ENCODE results near the gene CCDC134. TPM values are rescaled to one million over a fixed set of nuclear protein-coding genes. Genes with fewer than 3 reads are reported as not detected.

CCDC134 gene
- polyA plus RNA-seq, 1 donor (not counting 4 experiments of a cell fraction or from before 2014, with no cell fraction given): 4.1 TPM

DNA sequence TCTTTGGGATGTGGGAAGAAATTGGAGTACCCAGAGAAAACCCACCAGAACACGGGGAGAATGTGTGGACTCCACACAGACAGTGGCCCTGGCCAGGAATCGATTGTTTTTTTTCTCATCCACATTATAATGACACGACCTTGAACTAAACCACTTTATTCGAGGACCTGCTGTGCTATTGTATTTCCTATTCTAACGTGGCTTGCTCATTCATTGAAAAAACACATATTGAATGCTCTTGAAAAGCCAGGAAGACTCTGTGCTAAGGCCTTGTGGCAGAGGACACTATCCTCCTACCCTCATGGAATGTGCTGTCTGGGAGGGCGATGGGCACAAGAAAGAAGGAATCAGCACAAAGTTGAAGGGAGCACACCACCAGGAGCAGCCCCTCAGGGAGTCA is 23.3 kb downstream of the CCDC134 start:
- Histone ChIP-seq H3K36me3 (ENCODE audit: control insufficient read depth in 2 of 2, extremely low read depth in 1 of 2, insufficient read depth in 2 of 2, low read length in 2 of 2) (peaks cover 0 to 2% of the 10 kb centered on the region in 2 experiments), H3K9me1 (ENCODE audit: control insufficient read depth, extremely low read depth, insufficient read depth, low read length) (no peaks in the 10 kb centered on the region), H3K4me1 (ENCODE audit: control insufficient read depth, extremely low read depth, insufficient read depth, low read length) (no peaks in the 10 kb centered on the region), H3K9me3 (ENCODE audit: control insufficient read depth, low read depth, low read length) (no peaks in the 10 kb centered on the region), H3K4me3 (ENCODE audit: control insufficient read depth in 2 of 3, extremely low read depth in 1 of 3, insufficient read depth in 2 of 3, low read depth in 1 of 3, low read length in 3 of 3) (no peak overlapping the region), H4K20me1 (ENCODE audit: control insufficient read depth, extremely low read depth, insufficient read depth, low read length) (no peaks in the 10 kb centered on the region), H2AFZ (ENCODE audit: control insufficient read depth, low read length) (no peak overlapping the region), H3K27me3 (ENCODE audit: control insufficient read depth, extremely low read depth, insufficient read depth, low read length) (no peaks in the 10 kb centered on the region), H3K9ac (ENCODE audit: control insufficient read depth, extremely low read depth, insufficient read depth, low read length) (no peak overlapping the region), H3K79me2 (ENCODE audit: control insufficient read depth, insufficient read depth, low read length) (no peaks in the 10 kb centered on the region), H3K4me2 (ENCODE audit: control insufficient read depth, extremely low read depth, insufficient read depth, low read depth, low read length) (no peak overlapping the region), H3K27ac (ENCODE audit: control insufficient read depth, insufficient read depth, low read length) (no peak overlapping the region)
- DNase-seq (ENCODE audit: low read depth, low spot score) (no peak), FAIRE-seq (no peak)
- TF ChIP-seq EZH2 (IDR thresholded peaks at IDR 0.05; ENCODE audit: low read length): no peak
- TF ChIP-seq, protein P1, sequence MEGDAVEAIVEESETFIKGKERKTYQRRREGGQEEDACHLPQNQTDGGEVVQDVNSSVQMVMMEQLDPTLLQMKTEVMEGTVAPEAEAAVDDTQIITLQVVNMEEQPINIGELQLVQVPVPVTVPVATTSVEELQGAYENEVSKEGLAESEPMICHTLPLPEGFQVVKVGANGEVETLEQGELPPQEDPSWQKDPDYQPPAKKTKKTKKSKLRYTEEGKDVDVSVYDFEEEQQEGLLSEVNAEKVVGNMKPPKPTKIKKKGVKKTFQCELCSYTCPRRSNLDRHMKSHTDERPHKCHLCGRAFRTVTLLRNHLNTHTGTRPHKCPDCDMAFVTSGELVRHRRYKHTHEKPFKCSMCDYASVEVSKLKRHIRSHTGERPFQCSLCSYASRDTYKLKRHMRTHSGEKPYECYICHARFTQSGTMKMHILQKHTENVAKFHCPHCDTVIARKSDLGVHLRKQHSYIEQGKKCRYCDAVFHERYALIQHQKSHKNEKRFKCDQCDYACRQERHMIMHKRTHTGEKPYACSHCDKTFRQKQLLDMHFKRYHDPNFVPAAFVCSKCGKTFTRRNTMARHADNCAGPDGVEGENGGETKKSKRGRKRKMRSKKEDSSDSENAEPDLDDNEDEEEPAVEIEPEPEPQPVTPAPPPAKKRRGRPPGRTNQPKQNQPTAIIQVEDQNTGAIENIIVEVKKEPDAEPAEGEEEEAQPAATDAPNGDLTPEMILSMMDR (optimal IDR thresholded peaks at IDR 0.05 in 1 of 3, IDR thresholded peaks at IDR 0.05 in 1 of 3, conservative IDR thresholded peaks at IDR 0.05 in 1 of 3; ENCODE audit: extremely low read depth in 1 of 3, insufficient read depth in 2 of 3, low read length in 3 of 3): no peak
- dilution Hi-C loops (cut with MboI; ENCODE audit: extremely low pct_ligation_motif_present, low sequenced_read_pairs): no loop called here

DNA sequence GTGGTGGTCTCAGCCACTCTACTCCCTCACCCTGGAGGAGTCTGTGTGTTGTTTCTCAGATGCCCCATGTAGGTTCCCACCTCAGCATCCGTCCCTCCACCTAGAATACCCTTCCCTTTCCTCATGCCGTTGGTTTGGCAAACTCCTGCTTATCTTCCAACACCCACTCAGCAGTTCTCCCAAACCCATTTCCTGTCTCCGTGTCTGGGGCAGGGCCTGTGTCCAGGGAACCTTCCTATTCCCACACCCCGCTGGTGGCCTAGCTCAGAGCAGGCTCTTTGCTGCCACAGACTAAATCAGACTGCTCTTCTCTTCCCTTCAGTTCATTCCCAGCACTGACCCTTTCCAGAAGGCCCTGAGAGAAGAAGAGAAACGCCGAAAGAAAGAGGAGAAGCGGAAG is 24.9 kb downstream of the CCDC134 start:
- no peak for TF ChIP-seq EZH2 (IDR thresholded peaks at IDR 0.05; ENCODE audit: low read length)
- TF ChIP-seq, protein P1 (optimal IDR thresholded peaks at IDR 0.05 in 1 of 3, IDR thresholded peaks at IDR 0.05 in 1 of 3, conservative IDR thresholded peaks at IDR 0.05 in 1 of 3; ENCODE audit: extremely low read depth in 1 of 3, insufficient read depth in 2 of 3, low read length in 3 of 3): no peak
- Histone ChIP-seq H2AFZ (ENCODE audit: control insufficient read depth, low read length) (no peak overlapping the region), H3K79me2 (ENCODE audit: control insufficient read depth, insufficient read depth, low read length) (no peaks in the 10 kb centered on the region), H3K9ac (ENCODE audit: control insufficient read depth, extremely low read depth, insufficient read depth, low read length) (no peak overlapping the region), H3K27me3 (ENCODE audit: control insufficient read depth, extremely low read depth, insufficient read depth, low read length) (no peaks in the 10 kb centered on the region), H3K4me3 (ENCODE audit: control insufficient read depth in 2 of 3, extremely low read depth in 1 of 3, insufficient read depth in 2 of 3, low read depth in 1 of 3, low read length in 3 of 3) (no peak overlapping the region), H3K4me2 (ENCODE audit: control insufficient read depth, extremely low read depth, insufficient read depth, low read depth, low read length) (no peak overlapping the region), H4K20me1 (ENCODE audit: control insufficient read depth, extremely low read depth, insufficient read depth, low read length) (no peaks in the 10 kb centered on the region), H3K36me3 (ENCODE audit: control insufficient read depth in 2 of 2, extremely low read depth in 1 of 2, insufficient read depth in 2 of 2, low read length in 2 of 2) (peaks cover 0 to 2% of the 10 kb centered on the region in 2 experiments), H3K9me1 (ENCODE audit: control insufficient read depth, extremely low read depth, insufficient read depth, low read length) (no peaks in the 10 kb centered on the region), H3K9me3 (ENCODE audit: control insufficient read depth, low read depth, low read length) (no peaks in the 10 kb centered on the region), H3K4me1 (ENCODE audit: control insufficient read depth, extremely low read depth, insufficient read depth, low read length) (no peaks in the 10 kb centered on the region), H3K27ac (ENCODE audit: control insufficient read depth, insufficient read depth, low read length) (no peak overlapping the region)
- FAIRE-seq: no peak
- no peak for DNase-seq (ENCODE audit: low read depth, low spot score)
- dilution Hi-C loops (cut with MboI; ENCODE audit: extremely low pct_ligation_motif_present, low sequenced_read_pairs): no loop called here

Data from keratinocyte (primary cell).